Activated naive CD4-positive, alpha-beta T cell treated with anti-CD3 and anti-CD28 coated beads, Interleukin-2, amount 50 U/mL, for 72 hours (primary cell): ENCODE data around the gene SPOCK1. TPM values are rescaled to one million over a fixed set of nuclear protein-coding genes. Genes with fewer than 3 reads are reported as not detected.

Experiments
- ATAC-seq, 2 donors: fragments of 150-1000 bp; cut with Tn5 transposase; 2 replicates each; pipeline ENCODE4 v1.10.0; 2021; ENCODE audit warnings: mild to moderate bottlenecking in 2 of 2, moderate library complexity in 2 of 2
- DNase-seq, 2 donors: peaks; one replicate each; pipeline ENCODE4 v3.0.0; 2021 to 2022; ENCODE audit warnings: low spot score in 2 of 2
- H3K27ac Mint-ChIP-seq, 2 donors: one replicate each; pipeline ENCODE4 v1.8.0; 2022; ENCODE audit warnings: mild to moderate bottlenecking in 2 of 2, mixed read lengths in 2 of 2
- H3K36me3 Mint-ChIP-seq, 2 donors: one replicate each; pipeline ENCODE4 v1.8.0; 2022; ENCODE audit warnings: mixed read lengths in 2 of 2
- H3K9me3 Mint-ChIP-seq, 2 donors: one replicate each; pipeline ENCODE4 v1.8.0; 2022; ENCODE audit warnings: mixed read lengths in 2 of 2
- total RNA-seq, 2 donors: library from RNA; stranded (reverse); gene quantifications; one replicate each; pipeline ENCODE4 v1.2.3, GENCODE V29; 2022

The SPOCK1 gene
- total RNA-seq, 2 donors from 2014 or later = not detected

GRCh38 chr5:137148159-137148558, 351.0 kb downstream of the SPOCK1 start:
- H3K9me3 Mint-ChIP-seq = peaks cover 0 to 3% of the 10 kb centered on the region in 2 donors
- ATAC-seq = no peak
- DNase-seq = no peak
- no peak overlapping the region for H3K27ac Mint-ChIP-seq
- no peaks in the 10 kb centered on the region for H3K36me3 Mint-ChIP-seq

- Mint-ChIP-seq H3K36me3 (no peaks in the 10 kb centered on the region), H3K27ac (no peak overlapping the region), H3K9me3 (peaks cover 0 to 3% of the 10 kb centered on the region in 2 donors)
- no peak for DNase-seq
- ATAC-seq = no peak
Observed at GRCh38 chr5:137147346-137147745, 351.8 kb downstream of the SPOCK1 start.

GRCh38 chr5:137146402-137146890, 352.7 kb downstream of the SPOCK1 start:
- ATAC-seq (no peak), DNase-seq (no peak)
- peaks cover 0 to 3% of the 10 kb centered on the region in 2 donors for H3K9me3 Mint-ChIP-seq
- no peak overlapping the region for H3K27ac Mint-ChIP-seq
- no peaks in the 10 kb centered on the region for H3K36me3 Mint-ChIP-seq

GRCh38 chr5:137145721-137146120, 353.4 kb downstream of the SPOCK1 start:
- DNase-seq (no peak), ATAC-seq (no peak)
- H3K36me3 Mint-ChIP-seq = no peaks in the 10 kb centered on the region
- peaks cover 0 to 3% of the 10 kb centered on the region in 2 donors for H3K9me3 Mint-ChIP-seq
- peak overlapping the region in 1 of 2 donors; percentile 75 for H3K27ac Mint-ChIP-seq

GRCh38 chr5:137144656-137145055, 354.5 kb downstream of the SPOCK1 start:
- ATAC-seq = no peak
- H3K36me3 Mint-ChIP-seq = no peaks in the 10 kb centered on the region
- peaks cover 0 to 3% of the 10 kb centered on the region in 2 donors for H3K9me3 Mint-ChIP-seq
- no peak for DNase-seq
- H3K27ac Mint-ChIP-seq = no peak overlapping the region

- H3K27ac Mint-ChIP-seq = no peak overlapping the region
- H3K36me3 Mint-ChIP-seq = no peaks in the 10 kb centered on the region
- ATAC-seq (no peak), DNase-seq (no peak)
- peaks cover 0 to 3% of the 10 kb centered on the region in 2 donors for H3K9me3 Mint-ChIP-seq
Observed at GRCh38 chr5:137142764-137143605, 356.1 kb downstream of the SPOCK1 start.

- ATAC-seq (no peak), DNase-seq (no peak)
- Mint-ChIP-seq H3K9me3 (peaks cover 0 to 3% of the 10 kb centered on the region in 2 donors), H3K36me3 (no peaks in the 10 kb centered on the region), H3K27ac (no peak overlapping the region)
Observed at GRCh38 chr5:137142346-137142745, 356.8 kb downstream of the SPOCK1 start.

GRCh38 chr5:137141779-137142178, 357.3 kb downstream of the SPOCK1 start:
- Mint-ChIP-seq H3K36me3 (no peaks in the 10 kb centered on the region), H3K9me3 (peaks cover 0 to 3% of the 10 kb centered on the region in 2 donors), H3K27ac (no peak overlapping the region)
- DNase-seq (no peak), ATAC-seq (no peak)

- Mint-ChIP-seq H3K9me3 (peaks cover 0 to 3% of the 10 kb centered on the region in 2 donors), H3K27ac (no peak overlapping the region), H3K36me3 (no peaks in the 10 kb centered on the region)
- DNase-seq (no peak), ATAC-seq (no peak)
Observed at GRCh38 chr5:137136991-137137632, 362.0 kb downstream of the SPOCK1 start.

GRCh38 chr5:137134920-137135532, 364.1 kb downstream of the SPOCK1 start:
- DNase-seq (no peak), ATAC-seq (no peak)
- no peak overlapping the region for H3K27ac Mint-ChIP-seq
- peaks cover 4 to 5% of the 10 kb centered on the region in 2 donors for H3K36me3 Mint-ChIP-seq
- H3K9me3 Mint-ChIP-seq = peaks cover 0 to 7% of the 10 kb centered on the region in 2 donors

- peaks cover 4 to 5% of the 10 kb centered on the region in 2 donors for H3K36me3 Mint-ChIP-seq
- H3K27ac Mint-ChIP-seq = no peak overlapping the region
- peaks cover 0 to 4% of the 10 kb centered on the region in 2 donors for H3K9me3 Mint-ChIP-seq
- DNase-seq (no peak), ATAC-seq (no peak)
Observed at GRCh38 chr5:137129886-137130680, 369.0 kb downstream of the SPOCK1 start.

- ATAC-seq (no peak), DNase-seq (no peak)
- Mint-ChIP-seq H3K9me3 (peaks cover 0 to 4% of the 10 kb centered on the region in 2 donors), H3K36me3 (peaks cover 4 to 5% of the 10 kb centered on the region in 2 donors), H3K27ac (no peak overlapping the region)
Observed at GRCh38 chr5:137128012-137128411, 371.1 kb downstream of the SPOCK1 start.

- Mint-ChIP-seq H3K27ac (no peak overlapping the region), H3K36me3 (peaks cover 4 to 5% of the 10 kb centered on the region in 2 donors), H3K9me3 (peaks cover 0 to 4% of the 10 kb centered on the region in 2 donors)
- ATAC-seq (no peak), DNase-seq (no peak)
Observed at GRCh38 chr5:137126829-137127228, 372.3 kb downstream of the SPOCK1 start.

- no peaks in the 10 kb centered on the region for H3K9me3 Mint-ChIP-seq
- ATAC-seq = no peak
- DNase-seq = no peak
- H3K36me3 Mint-ChIP-seq = no peaks in the 10 kb centered on the region
- H3K27ac Mint-ChIP-seq = no peak overlapping the region
Observed at GRCh38 chr5:137122558-137122957, 376.6 kb downstream of the SPOCK1 start.

GRCh38 chr5:137122075-137122474, 377.1 kb downstream of the SPOCK1 start:
- no peak for ATAC-seq
- Mint-ChIP-seq H3K9me3 (peaks cover 2% of the 10 kb centered on the region in 2 donors), H3K27ac (no peak overlapping the region), H3K36me3 (no peaks in the 10 kb centered on the region)
- no peak for DNase-seq

GRCh38 chr5:137119321-137119720, 379.8 kb downstream of the SPOCK1 start:
- peaks cover 7 to 8% of the 10 kb centered on the region in 2 donors for H3K9me3 Mint-ChIP-seq
- DNase-seq (no peak), ATAC-seq (no peak)
- no peak overlapping the region for H3K27ac Mint-ChIP-seq
- no peaks in the 10 kb centered on the region for H3K36me3 Mint-ChIP-seq
